Endothelial cell (in vitro differentiated cells): ENCODE results near the gene LIFR. TPM values are rescaled to one million over a fixed set of nuclear protein-coding genes. Genes with fewer than 3 reads are reported as not detected.

Source experiments
- DNase-seq: peaks from one replicate; pipeline ENCODE4 v3.0.0; 2021; ENCODE audit warnings: low spot score
- H3K27ac Mint-ChIP-seq: one replicate; pipeline ENCODE4 v1.8.0; 2021; ENCODE audit warnings: mixed read lengths, inconsistent platforms; ENCODE audit not compliant: unreplicated experiment
- H3K27me3 Mint-ChIP-seq: one replicate; pipeline ENCODE4 v1.8.0; 2021; ENCODE audit warnings: mild to moderate bottlenecking, moderate library complexity, mixed read lengths, inconsistent platforms; ENCODE audit not compliant: unreplicated experiment
- H3K36me3 Mint-ChIP-seq: one replicate; pipeline ENCODE4 v1.8.0; 2021; ENCODE audit warnings: mild to moderate bottlenecking, low read depth, mixed read lengths, inconsistent platforms; ENCODE audit not compliant: unreplicated experiment
- H3K4me1 Mint-ChIP-seq: one replicate; pipeline ENCODE4 v1.8.0; 2021; ENCODE audit warnings: mild to moderate bottlenecking, mixed read lengths, inconsistent platforms; ENCODE audit not compliant: unreplicated experiment
- H3K4me3 Mint-ChIP-seq: one replicate; pipeline ENCODE4 v1.8.0; 2021; ENCODE audit warnings: mild to moderate bottlenecking, mixed read lengths, inconsistent platforms; ENCODE audit not compliant: unreplicated experiment
- H3K9me3 Mint-ChIP-seq: one replicate; pipeline ENCODE4 v1.8.0; 2021; ENCODE audit warnings: mixed read lengths, inconsistent platforms; ENCODE audit not compliant: unreplicated experiment
- total RNA-seq: library from RNA; stranded (reverse); fragmentation: NEBNext Ultra II Directional; extraction: Animal tissue kit (Norgen Biotek cat#: 25700); gene quantifications from one replicate; pipeline ENCODE4 v1.2.1, GENCODE V29; 2021; ENCODE audit not compliant: unreplicated experiment
- TF ChIP-seq, protein P1 (sequence below): fragments of 200-600 bp; sonication (generic); IDR thresholded peaks from one replicate; pipeline ENCODE4 v1.5.0; 2021; ENCODE audit warnings: antibody characterized with exemption; ENCODE audit not compliant: unreplicated experiment

Gene LIFR
- total RNA-seq, 1 donor from 2014 or later = 96.0 TPM

DNA sequence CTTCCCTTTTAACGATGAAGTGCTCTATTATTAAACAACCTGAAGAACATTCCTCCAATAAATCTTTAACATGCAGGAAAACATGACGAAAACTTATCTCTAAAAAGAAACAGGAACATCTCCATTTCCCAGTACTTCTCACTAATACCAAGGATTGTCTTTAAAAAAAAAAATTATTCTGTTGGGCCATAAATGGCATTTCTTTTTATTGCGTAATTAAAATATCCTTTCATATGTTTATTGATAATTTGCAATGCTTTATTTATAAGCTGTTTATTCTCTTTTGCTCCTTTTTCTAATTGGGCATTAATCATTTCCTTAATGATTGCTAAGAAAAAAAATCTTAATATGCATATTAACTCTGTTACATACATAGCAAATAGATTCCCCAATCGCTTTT lies 18.9 kb downstream of the LIFR start:
- no peak overlapping the region for H3K27ac Mint-ChIP-seq

DNA sequence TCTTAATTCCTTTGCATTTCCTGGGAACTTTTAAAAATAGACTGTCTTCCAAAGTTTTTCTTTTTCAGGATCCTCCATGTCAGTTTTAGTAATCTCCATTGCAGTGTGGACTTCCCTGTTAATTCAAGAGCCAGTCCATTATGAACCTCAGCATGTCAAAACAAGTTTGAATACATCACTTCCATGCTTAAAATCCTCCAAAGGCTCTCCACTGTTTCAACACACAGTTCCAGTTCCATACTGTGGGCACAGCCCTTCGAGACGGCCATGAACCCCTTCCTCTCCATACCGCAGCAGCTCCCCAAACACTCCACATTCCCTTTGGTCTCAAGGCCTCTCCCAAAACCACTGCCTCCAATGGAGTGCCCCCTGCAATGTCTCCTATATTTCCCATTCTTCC lies 19.5 kb downstream of the LIFR start:
- Mint-ChIP-seq H3K4me3 (no peak overlapping the region), H3K36me3 (no peaks in the 10 kb centered on the region), H3K27ac (no peak overlapping the region), H3K27me3 (no peaks in the 10 kb centered on the region), H3K9me3 (no peaks in the 10 kb centered on the region), H3K4me1 (peaks cover 41% of the 10 kb centered on the region)
- no peak for DNase-seq
- TF ChIP-seq, protein P1, sequence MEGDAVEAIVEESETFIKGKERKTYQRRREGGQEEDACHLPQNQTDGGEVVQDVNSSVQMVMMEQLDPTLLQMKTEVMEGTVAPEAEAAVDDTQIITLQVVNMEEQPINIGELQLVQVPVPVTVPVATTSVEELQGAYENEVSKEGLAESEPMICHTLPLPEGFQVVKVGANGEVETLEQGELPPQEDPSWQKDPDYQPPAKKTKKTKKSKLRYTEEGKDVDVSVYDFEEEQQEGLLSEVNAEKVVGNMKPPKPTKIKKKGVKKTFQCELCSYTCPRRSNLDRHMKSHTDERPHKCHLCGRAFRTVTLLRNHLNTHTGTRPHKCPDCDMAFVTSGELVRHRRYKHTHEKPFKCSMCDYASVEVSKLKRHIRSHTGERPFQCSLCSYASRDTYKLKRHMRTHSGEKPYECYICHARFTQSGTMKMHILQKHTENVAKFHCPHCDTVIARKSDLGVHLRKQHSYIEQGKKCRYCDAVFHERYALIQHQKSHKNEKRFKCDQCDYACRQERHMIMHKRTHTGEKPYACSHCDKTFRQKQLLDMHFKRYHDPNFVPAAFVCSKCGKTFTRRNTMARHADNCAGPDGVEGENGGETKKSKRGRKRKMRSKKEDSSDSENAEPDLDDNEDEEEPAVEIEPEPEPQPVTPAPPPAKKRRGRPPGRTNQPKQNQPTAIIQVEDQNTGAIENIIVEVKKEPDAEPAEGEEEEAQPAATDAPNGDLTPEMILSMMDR = no peak

More for the DNA sequence above, 18.9 kb downstream of the LIFR start:
- no peaks in the 10 kb centered on the region for H3K9me3 Mint-ChIP-seq
- H3K36me3 Mint-ChIP-seq = no peaks in the 10 kb centered on the region
- H3K4me3 Mint-ChIP-seq = no peak overlapping the region
- H3K4me1 Mint-ChIP-seq = peaks cover 38% of the 10 kb centered on the region
- no peaks in the 10 kb centered on the region for H3K27me3 Mint-ChIP-seq
- DNase-seq = no peak
- TF ChIP-seq, protein P1 = no peak

DNA sequence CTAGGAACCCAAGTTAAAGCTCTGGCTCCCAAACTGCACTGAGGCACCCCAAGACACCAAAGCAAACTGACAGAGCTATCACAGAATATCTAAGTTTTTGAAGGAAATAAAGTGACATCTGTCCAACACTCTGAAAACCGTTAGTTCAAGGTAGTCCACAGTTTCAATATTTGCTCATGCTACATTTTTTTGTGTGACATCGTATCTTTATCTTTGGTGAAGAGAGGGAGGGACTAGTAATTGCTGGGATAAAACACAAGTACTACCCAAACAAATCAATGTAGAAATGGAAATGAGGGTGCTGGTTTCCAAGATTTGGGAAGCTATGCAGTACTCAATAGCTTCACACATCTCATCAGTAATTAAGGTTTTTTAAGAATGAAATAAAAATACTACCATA lies 20.6 kb downstream of the LIFR start:
- TF ChIP-seq, protein P1 = no peak
- Mint-ChIP-seq H3K4me3 (no peak overlapping the region), H3K36me3 (no peaks in the 10 kb centered on the region), H3K27me3 (no peaks in the 10 kb centered on the region), H3K9me3 (no peaks in the 10 kb centered on the region), H3K4me1 (peaks cover 41% of the 10 kb centered on the region), H3K27ac (no peak overlapping the region)
- no peak for DNase-seq

DNA sequence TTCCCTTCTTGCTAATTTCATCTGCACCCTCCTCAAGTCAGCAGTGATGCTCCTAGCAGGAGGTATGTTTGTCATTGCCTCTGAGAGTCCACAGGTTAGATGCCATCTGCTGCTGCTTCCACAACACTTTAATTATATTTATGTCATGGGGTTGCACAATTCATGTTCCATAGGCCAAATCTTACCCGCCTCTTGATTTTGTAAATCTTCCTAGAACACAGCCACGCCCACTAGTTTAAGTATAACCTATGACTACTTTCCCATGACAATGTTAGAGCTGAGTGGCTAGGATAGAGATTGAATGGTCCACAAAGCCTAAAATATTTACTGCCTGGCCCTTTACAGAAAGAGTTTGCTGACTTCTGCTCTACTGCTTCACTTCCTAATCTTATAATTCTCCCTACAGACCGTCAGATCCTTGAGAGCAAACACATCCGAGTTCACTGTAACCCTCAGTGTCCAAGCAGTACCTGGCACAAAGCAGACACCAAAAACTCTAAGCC lies 21.1 kb downstream of the LIFR start:
- TF ChIP-seq, protein P1 = no peak
- Mint-ChIP-seq H3K36me3 (no peaks in the 10 kb centered on the region), H3K4me3 (no peak overlapping the region), H3K9me3 (no peaks in the 10 kb centered on the region), H3K4me1 (peaks cover 41% of the 10 kb centered on the region), H3K27ac (peak overlapping the region; percentile 1), H3K27me3 (no peaks in the 10 kb centered on the region)
- no peak for DNase-seq

DNA sequence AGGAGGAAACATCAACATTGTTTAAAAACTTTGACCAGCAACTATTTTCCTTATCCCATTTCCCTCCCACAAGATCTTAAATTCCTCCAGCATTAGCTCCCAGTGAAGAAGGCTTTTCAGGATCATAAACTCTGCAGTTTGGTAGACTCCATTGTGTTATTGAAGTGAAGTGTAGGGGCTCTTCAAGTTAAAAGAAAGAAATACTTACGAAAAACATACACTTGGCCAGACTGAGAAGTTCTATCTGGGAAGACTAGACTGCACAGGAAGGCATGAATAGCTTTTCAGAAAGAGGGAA lies 22.3 kb downstream of the LIFR start:
- Mint-ChIP-seq H3K4me1 (peaks cover 38% of the 10 kb centered on the region), H3K9me3 (no peaks in the 10 kb centered on the region), H3K4me3 (no peak overlapping the region), H3K27ac (peak overlapping the region; percentile 61), H3K36me3 (no peaks in the 10 kb centered on the region), H3K27me3 (no peaks in the 10 kb centered on the region)
- no peak for DNase-seq
- TF ChIP-seq, protein P1 = no peak
